ENCODE measurements around the gene SORCS2. TPM values are rescaled to one million over a fixed set of nuclear protein-coding genes. Genes with fewer than 3 reads are reported as not detected.

Gene SORCS2
- total RNA-seq, 1 donor from 2014 or later = 29.5 TPM

- no peak for TF ChIP-seq CTCF (IDR thresholded peaks at IDR 0.05; ENCODE audit: partially characterized antibody, unreplicated experiment)
- H3K9me3 Mint-ChIP-seq (ENCODE audit: unreplicated experiment) = peaks cover 11% of the 10 kb centered on the region
- peaks cover 31% of the 10 kb centered on the region for H3K36me3 Mint-ChIP-seq (ENCODE audit: unreplicated experiment)
- H3K4me3 Mint-ChIP-seq (ENCODE audit: unreplicated experiment) = no peak overlapping the region
- H3K4me1 Mint-ChIP-seq (ENCODE audit: low read depth, unreplicated experiment) = peaks cover 4% of the 10 kb centered on the region
- H3K27me3 Mint-ChIP-seq (ENCODE audit: unreplicated experiment) = peaks cover 5% of the 10 kb centered on the region
- DNase-seq = no peak
- H3K27ac Mint-ChIP-seq (ENCODE audit: unreplicated experiment) = no peak overlapping the region
Measured at GRCh38 chr4:7672601-7673000, 480.3 kb downstream of the SORCS2 start.

GRCh38 chr4:7673121-7673520, 480.8 kb downstream of the SORCS2 start:
- DNase-seq = no peak
- no peak overlapping the region for H3K27ac Mint-ChIP-seq (ENCODE audit: unreplicated experiment)
- H3K9me3 Mint-ChIP-seq (ENCODE audit: unreplicated experiment) = peaks cover 11% of the 10 kb centered on the region
- H3K36me3 Mint-ChIP-seq (ENCODE audit: unreplicated experiment) = peaks cover 27% of the 10 kb centered on the region
- peaks cover 4% of the 10 kb centered on the region for H3K4me1 Mint-ChIP-seq (ENCODE audit: low read depth, unreplicated experiment)
- H3K4me3 Mint-ChIP-seq (ENCODE audit: unreplicated experiment) = no peak overlapping the region
- peaks cover 5% of the 10 kb centered on the region for H3K27me3 Mint-ChIP-seq (ENCODE audit: unreplicated experiment)
- no peak for TF ChIP-seq CTCF (IDR thresholded peaks at IDR 0.05; ENCODE audit: partially characterized antibody, unreplicated experiment)

- Mint-ChIP-seq H3K27ac (ENCODE audit: unreplicated experiment) (no peak overlapping the region), H3K4me1 (ENCODE audit: low read depth, unreplicated experiment) (peaks cover 4% of the 10 kb centered on the region), H3K9me3 (ENCODE audit: unreplicated experiment) (peaks cover 14% of the 10 kb centered on the region), H3K4me3 (ENCODE audit: unreplicated experiment) (no peak overlapping the region), H3K36me3 (ENCODE audit: unreplicated experiment) (peaks cover 22% of the 10 kb centered on the region), H3K27me3 (ENCODE audit: unreplicated experiment) (peaks cover 5% of the 10 kb centered on the region)
- peak; percentile 6 for DNase-seq
- no peak for TF ChIP-seq CTCF (IDR thresholded peaks at IDR 0.05; ENCODE audit: partially characterized antibody, unreplicated experiment)
Measured at GRCh38 chr4:7674706-7675105, 482.4 kb downstream of the SORCS2 start.

- Mint-ChIP-seq H3K4me1 (ENCODE audit: low read depth, unreplicated experiment) (peaks cover 5% of the 10 kb centered on the region), H3K4me3 (ENCODE audit: unreplicated experiment) (no peak overlapping the region)
Measured at GRCh38 chr4:7675136-7675535, 482.8 kb downstream of the SORCS2 start.

More at GRCh38 chr4:7675136-7675535, 482.8 kb downstream of the SORCS2 start:
- Mint-ChIP-seq H3K9me3 (ENCODE audit: unreplicated experiment) (peaks cover 14% of the 10 kb centered on the region), H3K27me3 (ENCODE audit: unreplicated experiment) (peaks cover 5% of the 10 kb centered on the region), H3K27ac (ENCODE audit: unreplicated experiment) (no peak overlapping the region), H3K36me3 (ENCODE audit: unreplicated experiment) (peaks cover 20% of the 10 kb centered on the region)
- no peak for TF ChIP-seq CTCF (IDR thresholded peaks at IDR 0.05; ENCODE audit: partially characterized antibody, unreplicated experiment)
- DNase-seq = no peak
